Heart left ventricle (tissue), 16 donors: Measurements from ENCODE around the gene ARHGAP26. TPM values are rescaled to one million over a fixed set of nuclear protein-coding genes. Genes with fewer than 3 reads are reported as not detected.

Experiments used
- ATAC-seq, 4 donors: fragments of 200-7000 bp; cut with Tn5 transposase; one replicate each; pipeline ENCODE4 v1.9.1; 2020 to 2022; ENCODE audit warnings: moderate library complexity in 4 of 4, mild to moderate bottlenecking in 3 of 4, moderate number of reproducible peaks in 1 of 4
- DNase-seq, 5 donors: peaks; one replicate each; pipeline ENCODE4 v3.0.0-alpha.2; 2020
- H3K27ac ChIP-seq, 12 donors: fragments of 200-600 bp; sonication (generic) in 4 of 12; one replicate each; pipeline versions ENCODE4 v1.5.0 to v1.8.0; 2016 to 2022; ENCODE audit warnings: mild to moderate bottlenecking in 2 of 12
- H3K27me3 ChIP-seq, 9 donors: fragments of 200-600 bp; sonication (generic) in 2 of 9; one replicate each; pipeline versions ENCODE4 v1.5.1 to v1.8.0; 2016 to 2022; ENCODE audit warnings: mild to moderate bottlenecking in 3 of 9
- H3K36me3 ChIP-seq, 9 donors: fragments of 200-600 bp; sonication (generic) in 2 of 9; one replicate each; pipeline versions ENCODE4 v1.5.0 to v1.8.0; 2018 to 2022; ENCODE audit warnings: mild to moderate bottlenecking in 2 of 9
- H3K4me1 ChIP-seq, 12 donors: fragments of 200-600 bp; sonication (generic) in 4 of 12; one replicate each; pipeline versions ENCODE4 v1.5.0 to v1.8.0; 2016 to 2022; ENCODE audit warnings: mild to moderate bottlenecking in 3 of 12
- H3K4me3 ChIP-seq, 12 donors: fragments of 200-600 bp; sonication (generic) in 4 of 12; one replicate each; pipeline versions ENCODE4 v1.5.0 to v1.8.0; 2017 to 2022; ENCODE audit warnings: mild to moderate bottlenecking in 9 of 12, moderate library complexity in 4 of 12
- H3K9me3 ChIP-seq, 12 donors: fragments of 200-600 bp; sonication (generic) in 4 of 12; one replicate each; pipeline versions ENCODE4 v1.5.0 to v1.8.0; 2016 to 2022; ENCODE audit warnings: mild to moderate bottlenecking in 1 of 12
- CTCF ChIP-seq, 12 donors: fragments of 200-600 bp; sonication (generic) in 4 of 12; IDR thresholded peaks; one replicate each; pipeline versions ENCODE4 v1.5.0 to v1.8.0; 2018 to 2022; ENCODE audit warnings: antibody characterized with exemption in 12 of 12, mild to moderate bottlenecking in 5 of 12
- POLR2A ChIP-seq, 2 donors: fragments of 450-650 bp; IDR thresholded peaks; one replicate each; pipeline ENCODE4 v1.6.1; 2017; ENCODE audit warnings: antibody characterized with exemption in 2 of 2, mild to moderate bottlenecking in 2 of 2, moderate library complexity in 2 of 2
- WGBS, 4 donors: extraction: QIAGEN DNeasy Blood & Tissue Kit in 2 of 4; methylation state at CpG; one replicate each; pipeline versions ENCODE4 v1.1.5 to v1.1.7; 2013 to 2018; 5-methylcytosine and 5-hydroxymethylcytosine counted together
- intact Hi-C, 10 donors: fragments of 100-400 bp; cut with DNase I; formaldehyde crosslinking; loops; one replicate each; pipeline versions ENCODE4 v1.11.1 to v1.14.2; 2022
- polyA plus RNA-seq, 2 donors: library from polyadenylated mRNA; stranded (reverse); fragments of 200-250 nt; gene quantifications; one replicate each; pipeline ENCODE4 v1.2.3, GENCODE V29; 2013
- total RNA-seq, 9 donors: library from RNA; depleted of rRNA in 2 of 9; stranded (reverse); fragments of >200 nt in 2 of 9; fragmentation: NEBNext Ultra II Directional in 3 of 9; extraction: Animal tissue kit (Norgen Biotek cat#: 25700) in 3 of 9; gene quantifications; one replicate each; pipeline versions ENCODE4 v1.1.0 to v1.2.4, GENCODE V29; 2016 to 2023
- donor health status: ischemic (EF 13 %, LVEDD 7.1; RV severe dilation, severe dysfunction).
- donor health status: healthy with polysubstance abuse.
- donor health status: DM: no; HTN: yes; CAD: no.
- donor health status: DM: no; HTN: no; CAD: no.
- donor health status: ischemic (EF 25% LVEDD 6.9; RV normal size, moderate dysfunction).
- donor health status: ischemic (EF 25% LVEDD 5.7; RV mildly dilated, moderate dysfunction).
- donor health status: healthy.
- donor health status: DM: yes; HTN: yes; CAD: no.
- donor health status: ischemic (EF 35%, LVEDD 5.7; RV mildly dilated, moderate dysfunction).
- donor health status: nonischemic (EF 11% LVEDD 7.7; RV severe dilation, severe dysfunction).
- donor health status: DM: yes; HTN: yes; CAD: no.
- donor health status: PGD.
- donor health status: ischemic (EF 29% LVEDD 5.4; RV normal size, mild dysfunction).
- donor health status: nonischemic (EF 23%, LVEDD 6.1; RV moderate dilation, normal function).

The ARHGAP26 gene
- total and polyA plus RNA-seq, 11 donors, result 11.9 to 52.1 (median 33.7) TPM

- Histone ChIP-seq H3K4me1 (peaks cover 0 to 43% (median 11%) of the 10 kb centered on the region in 12 donors), H3K36me3 (peaks cover 0 to 5% (median 0%) of the 10 kb centered on the region in 9 donors), H3K9me3 (peaks cover 0 to 15% (median 6%) of the 10 kb centered on the region in 12 donors), H3K27me3 (no peaks in the 10 kb centered on the region), H3K27ac (no peak overlapping the region), H3K4me3 (no peak overlapping the region)
- intact Hi-C loops, result loop anchor here in 1 of 10 donors (10.0 kb wide), 1 partner anchor 47 kb away; no protein-coding TSS in a partner anchor
- 84 to 96% (median 91%) methylated on average over 4 of the region's 4 CpGs for WGBS, 4 donors
- TF ChIP-seq CTCF (IDR thresholded peaks at IDR 0.05) (no peak), POLR2A (IDR thresholded peaks at IDR 0.05) (no peak)
- ATAC-seq (no peak), DNase-seq (no peak)
These were observed 421.5 kb downstream of the ARHGAP26 start for GRCh38 chr5:143191720-143192119.

DNA sequence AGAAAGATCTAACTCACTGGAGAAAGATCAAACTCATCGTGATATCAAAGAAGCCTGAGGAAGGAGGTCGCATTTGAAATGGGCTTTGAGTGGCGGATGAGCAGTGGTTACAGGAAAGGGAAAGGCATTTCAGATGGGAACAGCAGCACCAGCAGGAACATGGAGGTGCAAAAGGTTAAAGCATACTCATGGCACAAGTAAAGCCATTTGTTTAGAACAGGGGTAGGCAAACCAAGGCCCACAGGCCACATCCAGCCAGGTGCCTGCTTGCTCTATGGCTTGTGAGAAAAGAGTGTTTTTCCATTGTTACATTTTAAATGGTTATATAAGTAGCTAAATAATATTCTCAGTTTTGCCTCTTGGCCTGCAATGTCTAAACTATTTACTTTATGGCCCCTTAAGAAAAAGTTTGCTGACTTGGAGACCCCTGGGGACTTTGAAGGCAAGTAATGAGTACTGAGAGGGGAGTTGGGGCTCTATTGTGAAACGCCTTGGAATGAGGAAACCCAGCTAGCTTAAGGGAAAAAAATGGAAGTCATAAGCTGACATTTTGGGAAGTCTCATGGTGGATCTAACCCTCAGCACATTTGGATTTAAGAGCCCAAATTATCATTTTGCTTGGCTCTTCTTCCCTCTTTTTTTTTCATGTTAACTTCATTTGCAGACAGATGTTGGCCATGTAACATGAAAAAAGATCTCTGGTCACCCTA, 422.2 kb downstream of the ARHGAP26 start:
- no peaks in the 10 kb centered on the region for H3K27me3 ChIP-seq
- intact Hi-C loops, result loop anchor here in 1 of 10 donors (10.0 kb wide), 1 partner anchor 48 kb away; no protein-coding TSS in a partner anchor
- H3K27ac ChIP-seq, result no peak overlapping the region
- ATAC-seq (no peak), DNase-seq (no peak)
- WGBS, 4 donors, result 87 to 93% (median 90%) methylated on average over 4 of the region's 4 CpGs
- peaks cover 0 to 5% (median 0%) of the 10 kb centered on the region in 9 donors for H3K36me3 ChIP-seq
- H3K4me1 ChIP-seq, result peaks cover 0 to 38% (median 9%) of the 10 kb centered on the region in 12 donors
- H3K4me3 ChIP-seq, result no peak overlapping the region
- peaks cover 0 to 19% (median 6%) of the 10 kb centered on the region in 12 donors for H3K9me3 ChIP-seq
- TF ChIP-seq POLR2A (IDR thresholded peaks at IDR 0.05) (no peak), CTCF (IDR thresholded peaks at IDR 0.05) (no peak)

DNA sequence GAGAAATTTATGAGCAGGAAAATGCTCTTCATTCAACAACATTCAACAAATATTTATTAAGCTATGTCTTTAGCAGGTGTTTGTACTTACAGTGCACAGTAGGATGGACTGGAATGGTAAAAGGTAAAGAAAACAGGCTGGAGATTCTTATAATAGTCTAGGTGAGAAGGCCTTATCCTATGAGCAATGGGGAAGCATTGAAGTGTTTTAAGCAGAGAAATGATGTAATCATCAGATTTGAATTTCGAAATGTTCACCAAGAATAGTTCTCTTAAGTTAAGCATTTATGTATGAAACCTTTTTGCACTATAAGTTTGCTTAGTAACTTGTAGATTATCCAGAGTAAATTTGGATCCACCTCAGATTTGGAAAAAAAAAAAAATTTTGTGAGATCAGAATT, 424.0 kb downstream of the ARHGAP26 start:
- 93 to 98% (median 97%) methylated on average over 1 of the region's 1 CpG for WGBS, 4 donors
- intact Hi-C loops, result loop anchor here in 1 of 10 donors (10.0 kb wide), 1 partner anchor 49 kb away; no protein-coding TSS in a partner anchor
- no peak for ATAC-seq
- no peak overlapping the region for H3K27ac ChIP-seq
- H3K36me3 ChIP-seq, result peaks cover 0 to 5% (median 0%) of the 10 kb centered on the region in 9 donors
- TF ChIP-seq POLR2A (IDR thresholded peaks at IDR 0.05), result no peak
- no peak for TF ChIP-seq CTCF (IDR thresholded peaks at IDR 0.05)
- no peaks in the 10 kb centered on the region for H3K27me3 ChIP-seq
- peaks cover 0 to 28% (median 8%) of the 10 kb centered on the region in 12 donors for H3K4me1 ChIP-seq
- no peak overlapping the region for H3K4me3 ChIP-seq
- DNase-seq, result no peak
- peaks cover 0 to 27% (median 6%) of the 10 kb centered on the region in 12 donors for H3K9me3 ChIP-seq

DNA sequence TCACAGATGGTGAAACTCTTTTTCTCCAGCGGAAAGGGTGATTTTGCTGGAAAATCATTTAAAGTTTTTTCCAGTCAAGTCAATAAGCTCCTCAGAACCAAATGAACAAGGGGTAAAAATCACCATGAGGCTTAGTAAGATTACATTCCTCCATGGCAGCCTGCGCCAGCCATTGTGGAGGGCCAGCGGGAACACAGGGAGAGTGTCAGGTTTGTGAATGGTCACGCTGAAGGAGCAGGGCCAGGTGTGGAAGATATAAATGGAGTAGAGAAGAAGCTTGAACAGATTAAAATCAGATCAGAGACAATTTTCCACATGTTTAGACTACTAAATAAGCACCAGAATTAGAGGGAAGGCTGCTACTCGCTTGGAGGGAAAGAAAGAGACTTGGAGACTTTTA, 424.5 kb downstream of the ARHGAP26 start:
- 92 to 96% (median 95%) methylated on average over 5 of the region's 5 CpGs for whole genome bisulfite sequencing, 4 donors
- Histone ChIP-seq H3K36me3 (peaks cover 0 to 5% (median 0%) of the 10 kb centered on the region in 9 donors), H3K27ac (no peak overlapping the region), H3K4me1 (peaks cover 0 to 33% (median 13%) of the 10 kb centered on the region in 12 donors), H3K4me3 (no peak overlapping the region), H3K9me3 (peaks cover 0 to 23% (median 6%) of the 10 kb centered on the region in 12 donors), H3K27me3 (no peaks in the 10 kb centered on the region)
- no peak for TF ChIP-seq POLR2A (IDR thresholded peaks at IDR 0.05)
- no peak for TF ChIP-seq CTCF (IDR thresholded peaks at IDR 0.05)
- intact Hi-C loops, result loop anchor here in 1 of 10 donors (10.0 kb wide), 1 partner anchor 50 kb away; no protein-coding TSS in a partner anchor
- ATAC-seq (no peak), DNase-seq (no peak)
